ENCODE measurements around the gene ENDOV.

The ENDOV gene

GRCh38 chr17:80480248-80480647 lies 65.3 kb downstream of the ENDOV start:
- Histone ChIP-seq H3K79me2 (ENCODE audit: insufficient read depth, low read depth) (no peaks in the 10 kb centered on the region), H3K4me3 (IDR thresholded peaks at IDR 0.05; ENCODE audit: insufficient read depth, low read depth, low read length) (no peak overlapping the region), H2AFZ (ENCODE audit: low read depth) (no peak overlapping the region), H3K4me1 (ENCODE audit: low read depth, poor library complexity, severe bottlenecking) (no peaks in the 10 kb centered on the region), H3K9ac (no peak overlapping the region), H3K27me3 (ENCODE audit: insufficient read depth, low read depth) (peaks cover 75% of the 10 kb centered on the region), H3K27ac (no peak overlapping the region), H4K20me1 (ENCODE audit: insufficient read depth) (no peaks in the 10 kb centered on the region), H3K36me3 (ENCODE audit: insufficient read depth) (no peaks in the 10 kb centered on the region), H3K4me2 (no peak overlapping the region)
- TF ChIP-seq, protein P1, sequence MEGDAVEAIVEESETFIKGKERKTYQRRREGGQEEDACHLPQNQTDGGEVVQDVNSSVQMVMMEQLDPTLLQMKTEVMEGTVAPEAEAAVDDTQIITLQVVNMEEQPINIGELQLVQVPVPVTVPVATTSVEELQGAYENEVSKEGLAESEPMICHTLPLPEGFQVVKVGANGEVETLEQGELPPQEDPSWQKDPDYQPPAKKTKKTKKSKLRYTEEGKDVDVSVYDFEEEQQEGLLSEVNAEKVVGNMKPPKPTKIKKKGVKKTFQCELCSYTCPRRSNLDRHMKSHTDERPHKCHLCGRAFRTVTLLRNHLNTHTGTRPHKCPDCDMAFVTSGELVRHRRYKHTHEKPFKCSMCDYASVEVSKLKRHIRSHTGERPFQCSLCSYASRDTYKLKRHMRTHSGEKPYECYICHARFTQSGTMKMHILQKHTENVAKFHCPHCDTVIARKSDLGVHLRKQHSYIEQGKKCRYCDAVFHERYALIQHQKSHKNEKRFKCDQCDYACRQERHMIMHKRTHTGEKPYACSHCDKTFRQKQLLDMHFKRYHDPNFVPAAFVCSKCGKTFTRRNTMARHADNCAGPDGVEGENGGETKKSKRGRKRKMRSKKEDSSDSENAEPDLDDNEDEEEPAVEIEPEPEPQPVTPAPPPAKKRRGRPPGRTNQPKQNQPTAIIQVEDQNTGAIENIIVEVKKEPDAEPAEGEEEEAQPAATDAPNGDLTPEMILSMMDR (conservative IDR thresholded peaks at IDR 0.05; ENCODE audit: low read depth, low read length), result no peak

- Histone ChIP-seq H3K4me1 (ENCODE audit: low read depth, poor library complexity, severe bottlenecking) (no peaks in the 10 kb centered on the region), H3K27ac (no peak overlapping the region), H3K9ac (no peak overlapping the region), H4K20me1 (ENCODE audit: insufficient read depth) (no peaks in the 10 kb centered on the region), H3K27me3 (ENCODE audit: insufficient read depth, low read depth) (peaks cover 84% of the 10 kb centered on the region), H3K4me2 (no peak overlapping the region), H2AFZ (ENCODE audit: low read depth) (no peak overlapping the region), H3K79me2 (ENCODE audit: insufficient read depth, low read depth) (no peaks in the 10 kb centered on the region), H3K4me3 (IDR thresholded peaks at IDR 0.05; ENCODE audit: insufficient read depth, low read depth, low read length) (no peak overlapping the region), H3K36me3 (ENCODE audit: insufficient read depth) (no peaks in the 10 kb centered on the region)
- TF ChIP-seq, protein P1 (conservative IDR thresholded peaks at IDR 0.05; ENCODE audit: low read depth, low read length), result no peak
Observed at GRCh38 chr17:80481284-80482057, 66.5 kb downstream of the ENDOV start.

- Histone ChIP-seq H2AFZ (ENCODE audit: low read depth) (no peak overlapping the region), H3K9ac (no peak overlapping the region), H3K27ac (no peak overlapping the region), H3K4me2 (no peak overlapping the region), H4K20me1 (ENCODE audit: insufficient read depth) (no peaks in the 10 kb centered on the region), H3K79me2 (ENCODE audit: insufficient read depth, low read depth) (no peaks in the 10 kb centered on the region), H3K27me3 (ENCODE audit: insufficient read depth, low read depth) (peaks cover 86% of the 10 kb centered on the region), H3K4me1 (ENCODE audit: low read depth, poor library complexity, severe bottlenecking) (no peaks in the 10 kb centered on the region), H3K4me3 (IDR thresholded peaks at IDR 0.05; ENCODE audit: insufficient read depth, low read depth, low read length) (no peak overlapping the region), H3K36me3 (ENCODE audit: insufficient read depth) (no peaks in the 10 kb centered on the region)
- TF ChIP-seq, protein P1 (conservative IDR thresholded peaks at IDR 0.05; ENCODE audit: low read depth, low read length), result no peak
Observed at GRCh38 chr17:80482058-80482318, 67.0 kb downstream of the ENDOV start.

- H3K36me3 ChIP-seq (ENCODE audit: insufficient read depth), result no peaks in the 10 kb centered on the region
- H3K27ac ChIP-seq, result no peak overlapping the region
- no peak overlapping the region for H3K4me2 ChIP-seq
- H3K4me1 ChIP-seq (ENCODE audit: low read depth, poor library complexity, severe bottlenecking), result no peaks in the 10 kb centered on the region
- H3K4me3 ChIP-seq (IDR thresholded peaks at IDR 0.05; ENCODE audit: insufficient read depth, low read depth, low read length), result no peak overlapping the region
- H3K9ac ChIP-seq, result no peak overlapping the region
- no peak overlapping the region for H2AFZ ChIP-seq (ENCODE audit: low read depth)
- TF ChIP-seq, protein P1 (conservative IDR thresholded peaks at IDR 0.05; ENCODE audit: low read depth, low read length), result no peak
- H4K20me1 ChIP-seq (ENCODE audit: insufficient read depth), result no peaks in the 10 kb centered on the region
- H3K27me3 ChIP-seq (ENCODE audit: insufficient read depth, low read depth), result peaks cover 94% of the 10 kb centered on the region
- H3K79me2 ChIP-seq (ENCODE audit: insufficient read depth, low read depth), result no peaks in the 10 kb centered on the region
Observed at GRCh38 chr17:80482555-80483308, 67.8 kb downstream of the ENDOV start.
